Measurements from ENCODE around the gene RPL35.
A peak's percentile ranks its signal among the peaks of the same experiment; 100 is the strongest.
"Not testable (repeated sequence)": the region's sequence is repeated elsewhere in the genome, so short reads cannot be mapped to it uniquely, and the experiment has no call there.

RPL35 gene

DNA sequence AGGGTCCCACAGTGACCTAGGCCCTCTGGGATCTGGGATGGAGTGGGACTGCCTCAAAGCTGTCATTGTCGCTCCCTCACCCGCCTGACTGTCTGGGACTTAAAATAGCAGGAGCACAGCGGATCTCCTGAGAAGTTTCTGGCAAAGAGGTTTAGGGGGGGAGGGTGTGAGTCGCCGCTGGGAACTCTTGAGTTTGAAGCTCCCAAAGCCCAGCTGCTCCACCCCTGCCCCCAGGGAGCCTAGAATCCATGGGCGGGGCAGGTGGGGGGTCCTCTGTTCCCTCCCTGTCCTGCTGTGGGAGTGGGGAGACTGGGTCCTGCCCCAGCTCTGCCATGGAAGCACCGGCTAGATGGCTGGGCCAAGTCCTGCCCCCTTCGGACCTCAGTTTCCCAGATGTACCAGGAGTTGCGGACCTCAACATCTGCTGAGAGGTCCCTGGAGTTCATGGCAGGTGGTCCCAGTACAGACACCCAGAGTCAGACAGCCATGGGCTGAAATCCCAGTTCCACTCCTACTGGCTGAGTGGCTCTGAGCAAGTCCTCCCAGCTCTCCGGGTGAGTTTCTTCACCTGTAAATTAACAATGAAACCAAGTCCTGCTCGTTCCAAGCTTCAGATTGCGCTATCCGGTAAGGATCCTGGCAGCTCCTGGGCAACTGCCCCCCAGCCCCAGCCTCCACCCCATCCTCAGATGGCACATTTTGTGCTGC, 9.5 kb downstream of the RPL35 start:
- no peak for DNase-seq (ENCODE audit: low spot score)

DNA sequence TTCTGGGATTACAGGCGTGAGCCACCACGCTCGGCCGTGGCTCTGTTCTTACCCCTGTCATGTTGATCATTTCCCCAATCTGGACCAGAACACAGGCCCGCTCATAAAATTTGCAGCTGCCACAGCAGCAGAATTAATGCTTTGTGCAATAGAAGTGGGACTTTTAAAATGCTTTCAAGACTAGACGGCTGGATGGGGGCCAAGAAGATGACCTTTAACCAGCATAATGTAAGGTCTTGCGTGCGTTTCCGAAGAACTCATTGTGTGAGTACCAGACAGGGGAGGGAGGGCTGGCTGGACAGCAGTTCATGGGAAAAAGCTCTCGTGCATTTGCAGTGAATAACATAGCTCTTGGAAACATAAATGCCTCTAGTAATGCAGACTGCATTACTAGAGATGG, 12.0 kb downstream of the RPL35 start:
- no peak for DNase-seq (ENCODE audit: low spot score)

DNA sequence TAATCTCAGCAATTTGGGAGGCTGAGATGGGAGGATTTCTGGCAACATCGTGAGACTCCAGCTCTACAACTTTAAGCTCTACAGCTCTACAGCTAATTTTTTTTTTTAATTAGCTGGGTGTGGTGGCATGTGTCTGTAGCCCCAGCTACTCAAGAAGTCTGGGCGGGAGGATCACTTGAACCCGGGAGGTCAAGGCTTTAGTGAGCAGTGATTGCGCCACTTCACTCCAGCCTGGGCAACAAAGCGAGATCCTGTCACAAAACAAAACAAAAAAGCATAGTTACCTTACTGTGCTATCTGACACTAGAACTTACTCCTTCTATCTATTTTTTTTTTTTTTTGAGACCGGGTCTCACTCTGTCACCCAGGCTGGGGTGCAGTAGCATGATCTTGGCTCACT, 14.8 kb downstream of the RPL35 start:
- DNase-seq (ENCODE audit: low spot score): no peak

GRCh38 chr9:124846467-124846866, 15.3 kb downstream of the RPL35 start:
- not testable (repeated sequence) for DNase-seq (ENCODE audit: low spot score)

- DNase-seq (ENCODE audit: low spot score): no peak
These were observed 17.5 kb downstream of the RPL35 start for GRCh38 chr9:124844291-124844690.

GRCh38 chr9:124843456-124844034, 18.2 kb downstream of the RPL35 start:
- no peak for DNase-seq (ENCODE audit: low spot score)

- DNase-seq (ENCODE audit: low spot score): no peak
These were observed 20.5 kb downstream of the RPL35 start for GRCh38 chr9:124841075-124841821.

DNA sequence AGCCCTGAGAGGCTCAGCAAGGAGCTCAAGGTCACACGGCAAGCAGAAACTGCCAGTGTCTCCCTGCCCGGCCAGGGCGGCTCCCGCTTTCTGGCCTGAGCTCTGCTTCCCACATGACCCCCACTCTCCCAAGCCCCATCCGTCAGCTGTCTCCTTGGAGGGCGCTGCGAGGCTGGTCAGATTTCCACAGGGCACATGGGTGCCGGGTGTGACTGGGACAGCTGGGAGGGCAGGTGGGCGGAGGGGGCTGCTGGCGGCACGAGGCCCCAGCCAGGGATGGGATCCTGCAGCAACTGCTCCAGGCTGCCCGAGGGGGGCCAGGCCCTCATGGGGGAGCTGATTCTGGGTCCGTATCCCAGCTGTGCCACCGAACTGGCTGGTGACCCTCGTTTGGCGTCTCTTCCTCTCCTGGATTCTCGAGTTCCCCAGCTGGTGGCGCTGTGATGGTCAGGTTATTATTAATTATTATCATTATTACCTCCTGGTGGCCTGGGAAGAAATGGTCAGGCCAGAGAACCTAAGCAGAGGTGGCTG, 21.4 kb downstream of the RPL35 start:
- DNase-seq (ENCODE audit: low spot score): no peak

DNA sequence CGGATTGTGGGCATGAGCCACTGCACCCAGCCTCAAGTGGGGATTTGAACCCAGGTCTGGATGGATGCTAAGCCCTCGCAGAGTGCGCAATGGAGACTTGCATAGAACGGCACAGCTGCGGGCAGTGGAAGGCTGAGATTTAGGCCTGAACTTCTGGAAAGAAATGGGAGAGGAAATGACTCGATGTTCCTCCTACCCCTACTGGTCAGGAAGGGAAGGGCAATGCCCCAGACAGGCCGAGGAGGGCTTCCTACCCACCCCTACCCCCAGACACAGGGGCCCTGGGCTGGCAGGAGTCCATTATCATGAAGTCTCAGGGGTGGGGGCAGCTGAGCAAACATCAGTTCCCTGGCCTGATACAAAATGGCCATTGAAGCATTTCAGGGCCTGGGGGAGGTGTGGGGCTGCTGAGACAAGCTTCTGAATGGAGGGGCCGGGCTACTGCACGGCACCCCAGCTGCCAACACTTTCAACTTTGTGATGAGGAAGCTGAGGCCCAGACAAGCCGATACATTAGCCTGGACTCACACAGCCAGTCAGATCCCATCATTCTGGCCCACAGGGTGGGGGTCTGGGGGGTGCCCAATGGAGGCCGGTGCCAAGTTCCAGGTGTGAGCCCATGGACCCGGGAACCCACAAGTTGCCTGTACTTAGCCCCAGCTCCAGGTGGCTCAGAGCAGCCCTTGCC, 22.0 kb downstream of the RPL35 start:
- DNase-seq (ENCODE audit: low spot score): peak; percentile 33

DNA sequence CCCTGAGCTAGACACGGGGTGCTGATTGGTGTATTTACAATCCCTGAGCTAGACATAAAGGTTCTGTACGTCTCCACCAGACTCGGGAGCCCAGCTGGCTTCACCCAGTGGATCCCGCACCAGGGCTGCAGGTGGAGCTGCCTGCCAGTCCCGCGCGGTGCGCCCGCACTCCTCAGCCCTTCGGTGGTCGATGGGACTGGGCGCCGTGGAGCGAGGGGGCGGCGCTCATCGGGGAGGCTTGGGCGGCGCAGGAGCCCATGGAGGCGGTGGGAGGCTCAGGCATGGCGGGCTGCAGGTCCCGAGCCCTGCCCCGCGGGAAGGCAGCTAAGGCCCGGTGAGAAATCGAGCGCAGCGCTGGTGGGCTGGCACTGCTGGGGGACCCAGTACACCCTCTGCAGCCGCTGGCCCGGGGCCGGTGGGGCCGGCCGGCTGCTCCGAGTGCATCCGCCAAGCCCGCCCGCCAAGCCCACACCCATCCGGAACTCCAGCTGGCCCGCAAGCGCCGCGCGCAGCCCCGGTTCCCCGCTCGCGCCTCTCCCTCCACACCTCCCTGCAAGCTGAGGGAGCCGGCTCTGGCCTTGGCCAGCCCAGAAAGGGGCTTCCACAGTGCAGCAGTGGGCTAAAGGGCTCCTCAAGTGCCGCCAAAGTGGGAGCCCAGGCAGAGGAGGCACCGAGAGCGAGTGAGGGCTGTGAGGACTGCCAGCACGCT, 23.0 kb downstream of the RPL35 start:
- DNase-seq (ENCODE audit: low spot score): not testable (repeated sequence)

DNA sequence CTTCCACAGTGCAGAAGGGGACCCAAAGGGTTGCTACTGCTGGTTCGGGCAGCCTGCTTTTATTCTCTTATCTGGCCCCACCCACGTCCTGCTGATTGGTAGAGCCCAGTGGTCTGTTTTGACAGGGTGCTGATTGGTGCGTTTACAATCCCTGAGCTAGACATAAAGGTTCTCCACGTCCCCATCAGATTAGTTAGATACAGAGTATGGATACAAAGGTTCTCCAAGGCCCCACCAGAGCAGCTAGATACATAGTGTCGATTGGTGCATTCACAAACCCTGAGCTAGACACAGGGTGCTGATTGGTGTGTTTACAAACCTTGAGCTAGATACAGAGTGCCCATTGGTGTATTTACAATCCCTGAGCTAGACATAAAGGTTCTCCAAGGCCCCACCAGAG, 23.6 kb downstream of the RPL35 start:
- not testable (repeated sequence) for DNase-seq (ENCODE audit: low spot score)

DNA sequence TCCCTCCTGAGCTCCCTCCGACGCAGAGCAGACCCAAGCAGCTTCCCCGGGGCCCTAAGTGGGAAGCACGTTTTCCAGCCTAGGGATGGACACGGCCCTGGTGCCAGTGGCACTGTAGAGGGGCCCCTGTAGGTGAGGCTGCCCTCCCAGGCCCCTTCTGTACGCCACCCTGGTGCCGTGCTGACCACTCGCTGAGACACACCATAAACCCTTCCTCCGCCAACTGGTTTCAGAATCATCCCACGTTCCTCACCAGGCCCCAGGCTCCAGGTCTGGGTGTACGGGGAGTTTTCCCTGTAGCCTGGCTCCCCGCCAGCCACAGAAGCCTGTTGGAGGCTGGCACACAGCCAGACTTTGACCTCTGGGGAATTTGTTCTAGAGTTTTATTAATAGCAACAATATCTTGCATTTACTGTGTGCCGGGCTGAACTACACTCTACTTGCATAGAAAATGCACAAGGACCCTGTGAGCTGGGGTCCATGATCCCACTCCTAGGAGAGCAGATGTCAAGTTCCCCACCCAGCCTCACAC, 26.7 kb downstream of the RPL35 start:
- no peak for DNase-seq (ENCODE audit: low spot score)

DNA sequence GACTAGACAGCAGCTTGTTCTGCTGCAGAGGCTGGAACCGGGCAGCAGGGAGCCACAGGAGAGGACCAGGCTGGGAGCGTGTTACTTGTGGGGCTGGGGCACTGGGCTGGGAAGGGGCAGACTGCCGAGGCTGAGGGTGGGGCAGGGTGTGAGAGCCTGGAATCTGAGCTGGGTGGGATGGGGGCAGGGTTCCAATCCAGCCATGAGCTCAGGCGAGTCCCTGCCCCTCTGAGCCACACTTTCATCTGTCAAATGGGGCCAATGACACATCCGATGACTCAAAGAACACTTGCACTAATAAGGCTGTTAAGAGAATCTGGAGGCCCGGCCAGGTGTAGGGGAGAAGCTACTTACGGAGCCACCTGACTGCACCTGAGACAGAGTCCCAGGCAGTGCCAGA, 27.2 kb downstream of the RPL35 start:
- no peak for DNase-seq (ENCODE audit: low spot score)

DNA sequence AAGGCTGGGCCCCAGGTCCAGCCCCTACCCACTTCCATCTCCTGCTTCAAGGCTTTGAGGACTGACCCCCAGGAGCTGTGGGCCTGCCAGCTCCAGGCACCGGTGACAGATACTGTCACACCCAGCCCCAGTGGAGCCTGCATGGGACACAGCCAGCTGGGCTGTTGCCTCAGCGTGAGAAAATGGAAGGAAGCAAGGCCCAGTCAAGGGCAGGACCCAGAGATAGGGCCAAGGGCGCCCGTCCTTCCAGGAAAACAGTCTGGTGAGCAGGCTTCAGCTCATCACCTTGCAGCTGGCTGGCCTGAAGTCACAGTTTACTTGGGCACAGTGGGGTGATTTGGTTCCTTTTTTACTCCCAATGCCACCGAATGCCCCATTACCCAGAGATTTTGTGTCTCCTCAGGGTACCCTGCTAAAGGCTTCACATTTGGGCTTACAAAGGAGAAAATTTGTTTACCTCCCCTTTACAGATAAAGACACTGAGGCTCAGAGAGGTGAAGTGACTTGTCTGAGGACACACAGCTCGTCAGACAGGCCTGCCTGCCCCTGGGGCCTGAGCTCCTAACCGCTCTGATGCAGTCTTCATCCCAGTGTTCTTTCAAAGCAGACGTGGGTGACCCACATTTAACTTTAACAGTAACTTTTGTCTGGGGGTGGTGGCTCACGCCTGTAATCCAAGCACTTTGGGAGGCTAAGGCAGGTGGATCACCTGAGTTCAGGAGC, 30.0 kb downstream of the RPL35 start:
- no peak for DNase-seq (ENCODE audit: low spot score)

DNA sequence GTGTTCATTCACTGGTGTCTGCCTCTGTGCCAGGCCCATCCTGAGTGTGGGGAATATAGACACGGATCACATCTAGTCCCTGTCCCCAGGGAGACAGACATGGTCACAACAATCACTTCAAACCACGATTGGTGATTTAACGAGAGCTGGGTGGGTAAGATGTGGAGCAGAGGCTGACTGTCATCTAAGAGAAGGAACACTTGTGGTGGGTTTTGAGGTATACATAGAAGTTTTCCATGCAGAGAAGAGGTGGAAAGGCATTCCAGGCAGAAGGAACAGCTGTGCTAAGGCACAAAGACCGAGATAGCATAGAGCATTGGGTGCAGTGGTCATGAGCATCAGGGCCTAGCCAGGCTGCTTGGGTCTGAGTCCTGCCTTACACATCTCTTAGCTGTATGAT, 31.2 kb downstream of the RPL35 start:
- DNase-seq (ENCODE audit: low spot score): no peak

GRCh38 chr9:124829334-124829669, 32.5 kb downstream of the RPL35 start:
- no peak for DNase-seq (ENCODE audit: low spot score)

DNA sequence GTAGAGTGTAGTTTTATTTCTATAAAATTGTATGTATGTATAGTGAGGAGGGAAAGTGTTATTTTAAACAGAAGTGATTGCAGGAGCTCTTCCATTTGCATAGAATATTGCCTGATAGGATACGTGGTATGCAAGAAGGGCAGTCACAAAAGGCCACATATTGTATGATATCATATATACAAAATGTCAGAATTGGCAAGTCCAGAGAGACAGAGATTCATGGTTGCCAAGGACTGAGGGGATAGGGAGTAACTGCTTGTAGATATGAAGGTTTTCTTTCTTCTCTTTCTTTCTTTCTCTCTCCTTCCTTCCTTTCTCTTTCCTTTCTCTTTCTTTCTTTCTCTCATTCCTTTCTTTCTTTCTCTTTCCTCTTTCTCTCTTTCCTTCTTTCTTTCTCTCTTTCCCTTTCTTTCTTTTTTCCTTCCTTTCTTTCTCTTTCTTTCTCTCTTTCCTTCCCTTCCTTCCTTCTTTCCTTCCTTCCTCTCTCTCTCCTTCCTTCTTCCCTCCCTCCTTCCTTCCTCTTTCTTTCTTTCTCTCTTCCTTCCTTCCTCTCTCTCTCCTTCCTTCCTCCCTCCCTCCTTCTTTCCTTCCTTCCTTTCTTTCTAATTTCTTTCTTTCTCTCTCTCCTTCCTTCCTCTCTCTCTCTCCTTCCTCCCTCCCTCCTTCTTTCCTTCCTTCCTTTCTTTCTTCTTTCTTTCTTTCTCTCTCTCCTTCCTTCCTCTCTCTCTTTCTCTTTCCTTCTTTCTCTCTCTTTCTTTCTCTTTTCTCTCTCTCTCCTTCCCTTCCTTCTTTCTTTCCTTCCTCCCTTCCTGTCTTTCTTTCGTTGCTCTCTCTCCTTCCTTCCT, 33.0 kb downstream of the RPL35 start:
- no peak for DNase-seq (ENCODE audit: low spot score)

GRCh38 chr9:124820698-124821623, 40.8 kb downstream of the RPL35 start:
- no peak for DNase-seq (ENCODE audit: low spot score)

Measured in cerebellar cortex (tissue), 1 donor.